ENCODE data around the gene GXYLT2. TPM values are rescaled to one million over a fixed set of nuclear protein-coding genes. Genes with fewer than 3 reads are reported as not detected.
A peak's percentile ranks its signal among the peaks of the same experiment; 100 is the strongest.

The GXYLT2 gene
- total and polyA plus RNA-seq, 2 of the 13 experiments (the other 11 are each of a cell fraction or from before 2014, with no cell fraction given), result 4.3 to 6.9 TPM

DNA sequence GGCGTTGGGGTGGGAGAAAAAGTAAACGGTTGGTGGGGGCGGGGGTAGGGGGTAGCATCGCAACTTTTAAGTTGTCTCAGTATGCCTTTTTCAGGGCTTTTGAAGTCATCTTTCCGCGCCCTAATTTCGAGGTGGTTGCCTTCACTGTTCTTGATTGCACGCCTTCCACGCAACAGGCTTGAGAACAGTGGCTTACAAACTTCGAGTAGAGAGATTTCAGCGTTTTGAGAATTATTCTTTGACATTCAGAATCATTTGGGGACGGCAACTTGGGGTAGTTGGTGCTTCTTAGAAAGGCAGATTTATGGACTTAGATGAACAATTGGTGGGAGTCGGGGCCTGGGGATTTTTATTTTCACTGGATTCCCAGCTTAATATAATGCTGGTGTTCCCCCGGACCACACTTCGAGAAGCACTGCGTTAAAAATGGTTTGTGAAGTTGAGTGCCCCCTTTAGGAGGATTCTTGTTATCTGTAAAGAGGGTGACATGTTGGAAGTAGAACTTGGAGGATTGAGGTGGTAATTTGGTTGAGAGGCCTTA, 109.6 kb downstream of the GXYLT2 start (continued):
- TF ChIP-seq, protein P1, sequence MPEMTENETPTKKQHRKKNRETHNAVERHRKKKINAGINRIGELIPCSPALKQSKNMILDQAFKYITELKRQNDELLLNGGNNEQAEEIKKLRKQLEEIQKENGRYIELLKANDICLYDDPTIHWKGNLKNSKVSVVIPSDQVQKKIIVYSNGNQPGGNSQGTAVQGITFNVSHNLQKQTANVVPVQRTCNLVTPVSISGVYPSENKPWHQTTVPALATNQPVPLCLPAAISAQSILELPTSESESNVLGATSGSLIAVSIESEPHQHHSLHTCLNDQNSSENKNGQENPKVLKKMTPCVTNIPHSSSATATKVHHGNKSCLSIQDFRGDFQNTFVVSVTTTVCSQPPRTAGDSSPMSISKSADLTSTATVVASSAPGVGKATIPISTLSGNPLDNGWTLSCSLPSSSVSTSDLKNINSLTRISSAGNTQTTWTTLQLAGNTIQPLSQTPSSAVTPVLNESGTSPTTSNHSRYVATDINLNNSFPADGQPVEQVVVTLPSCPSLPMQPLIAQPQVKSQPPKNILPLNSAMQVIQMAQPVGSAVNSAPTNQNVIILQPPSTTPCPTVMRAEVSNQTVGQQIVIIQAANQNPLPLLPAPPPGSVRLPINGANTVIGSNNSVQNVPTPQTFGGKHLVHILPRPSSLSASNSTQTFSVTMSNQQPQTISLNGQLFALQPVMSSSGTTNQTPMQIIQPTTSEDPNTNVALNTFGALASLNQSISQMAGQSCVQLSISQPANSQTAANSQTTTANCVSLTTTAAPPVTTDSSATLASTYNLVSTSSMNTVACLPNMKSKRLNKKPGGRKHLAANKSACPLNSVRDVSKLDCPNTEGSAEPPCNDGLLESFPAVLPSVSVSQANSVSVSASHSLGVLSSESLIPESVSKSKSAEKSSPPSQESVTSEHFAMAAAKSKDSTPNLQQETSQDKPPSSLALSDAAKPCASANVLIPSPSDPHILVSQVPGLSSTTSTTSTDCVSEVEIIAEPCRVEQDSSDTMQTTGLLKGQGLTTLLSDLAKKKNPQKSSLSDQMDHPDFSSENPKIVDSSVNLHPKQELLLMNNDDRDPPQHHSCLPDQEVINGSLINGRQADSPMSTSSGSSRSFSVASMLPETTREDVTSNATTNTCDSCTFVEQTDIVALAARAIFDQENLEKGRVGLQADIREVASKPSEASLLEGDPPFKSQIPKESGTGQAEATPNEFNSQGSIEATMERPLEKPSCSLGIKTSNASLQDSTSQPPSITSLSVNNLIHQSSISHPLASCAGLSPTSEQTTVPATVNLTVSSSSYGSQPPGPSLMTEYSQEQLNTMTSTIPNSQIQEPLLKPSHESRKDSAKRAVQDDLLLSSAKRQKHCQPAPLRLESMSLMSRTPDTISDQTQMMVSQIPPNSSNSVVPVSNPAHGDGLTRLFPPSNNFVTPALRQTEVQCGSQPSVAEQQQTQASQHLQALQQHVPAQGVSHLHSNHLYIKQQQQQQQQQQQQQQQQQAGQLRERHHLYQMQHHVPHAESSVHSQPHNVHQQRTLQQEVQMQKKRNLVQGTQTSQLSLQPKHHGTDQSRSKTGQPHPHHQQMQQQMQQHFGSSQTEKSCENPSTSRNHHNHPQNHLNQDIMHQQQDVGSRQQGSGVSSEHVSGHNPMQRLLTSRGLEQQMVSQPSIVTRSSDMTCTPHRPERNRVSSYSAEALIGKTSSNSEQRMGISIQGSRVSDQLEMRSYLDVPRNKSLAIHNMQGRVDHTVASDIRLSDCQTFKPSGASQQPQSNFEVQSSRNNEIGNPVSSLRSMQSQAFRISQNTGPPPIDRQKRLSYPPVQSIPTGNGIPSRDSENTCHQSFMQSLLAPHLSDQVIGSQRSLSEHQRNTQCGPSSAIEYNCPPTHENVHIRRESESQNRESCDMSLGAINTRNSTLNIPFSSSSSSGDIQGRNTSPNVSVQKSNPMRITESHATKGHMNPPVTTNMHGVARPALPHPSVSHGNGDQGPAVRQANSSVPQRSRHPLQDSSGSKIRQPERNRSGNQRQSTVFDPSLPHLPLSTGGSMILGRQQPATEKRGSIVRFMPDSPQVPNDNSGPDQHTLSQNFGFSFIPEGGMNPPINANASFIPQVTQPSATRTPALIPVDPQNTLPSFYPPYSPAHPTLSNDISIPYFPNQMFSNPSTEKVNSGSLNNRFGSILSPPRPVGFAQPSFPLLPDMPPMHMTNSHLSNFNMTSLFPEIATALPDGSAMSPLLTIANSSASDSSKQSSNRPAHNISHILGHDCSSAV (CRISPR knock-in tag; IDR thresholded peaks at IDR 0.05; ENCODE audit: borderline replicate concordance), result no peak
- TF ChIP-seq, protein P2, sequence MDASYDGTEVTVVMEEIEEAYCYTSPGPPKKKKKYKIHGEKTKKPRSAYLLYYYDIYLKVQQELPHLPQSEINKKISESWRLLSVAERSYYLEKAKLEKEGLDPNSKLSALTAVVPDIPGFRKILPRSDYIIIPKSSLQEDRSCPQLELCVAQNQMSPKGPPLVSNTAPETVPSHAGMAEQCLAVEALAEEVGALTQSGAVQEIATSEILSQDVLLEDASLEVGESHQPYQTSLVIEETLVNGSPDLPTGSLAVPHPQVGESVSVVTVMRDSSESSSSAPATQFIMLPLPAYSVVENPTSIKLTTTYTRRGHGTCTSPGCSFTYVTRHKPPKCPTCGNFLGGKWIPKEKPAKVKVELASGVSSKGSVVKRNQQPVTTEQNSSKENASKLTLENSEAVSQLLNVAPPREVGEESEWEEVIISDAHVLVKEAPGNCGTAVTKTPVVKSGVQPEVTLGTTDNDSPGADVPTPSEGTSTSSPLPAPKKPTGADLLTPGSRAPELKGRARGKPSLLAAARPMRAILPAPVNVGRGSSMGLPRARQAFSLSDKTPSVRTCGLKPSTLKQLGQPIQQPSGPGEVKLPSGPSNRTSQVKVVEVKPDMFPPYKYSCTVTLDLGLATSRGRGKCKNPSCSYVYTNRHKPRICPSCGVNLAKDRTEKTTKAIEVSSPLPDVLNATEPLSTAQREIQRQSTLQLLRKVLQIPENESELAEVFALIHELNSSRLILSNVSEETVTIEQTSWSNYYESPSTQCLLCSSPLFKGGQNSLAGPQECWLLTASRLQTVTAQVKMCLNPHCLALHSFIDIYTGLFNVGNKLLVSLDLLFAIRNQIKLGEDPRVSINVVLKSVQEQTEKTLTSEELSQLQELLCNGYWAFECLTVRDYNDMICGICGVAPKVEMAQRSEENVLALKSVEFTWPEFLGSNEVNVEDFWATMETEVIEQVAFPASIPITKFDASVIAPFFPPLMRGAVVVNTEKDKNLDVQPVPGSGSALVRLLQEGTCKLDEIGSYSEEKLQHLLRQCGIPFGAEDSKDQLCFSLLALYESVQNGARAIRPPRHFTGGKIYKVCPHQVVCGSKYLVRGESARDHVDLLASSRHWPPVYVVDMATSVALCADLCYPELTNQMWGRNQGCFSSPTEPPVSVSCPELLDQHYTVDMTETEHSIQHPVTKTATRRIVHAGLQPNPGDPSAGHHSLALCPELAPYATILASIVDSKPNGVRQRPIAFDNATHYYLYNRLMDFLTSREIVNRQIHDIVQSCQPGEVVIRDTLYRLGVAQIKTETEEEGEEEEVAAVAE (CRISPR knock-in tag; IDR thresholded peaks at IDR 0.05; ENCODE audit: borderline replicate concordance), result no peak
- TF ChIP-seq ZBTB38 (CRISPR knock-in tag; IDR thresholded peaks at IDR 0.05) (no peak), FOSL2 (CRISPR knock-in tag; IDR thresholded peaks at IDR 0.05) (no peak)
- TF ChIP-seq, protein P3, sequence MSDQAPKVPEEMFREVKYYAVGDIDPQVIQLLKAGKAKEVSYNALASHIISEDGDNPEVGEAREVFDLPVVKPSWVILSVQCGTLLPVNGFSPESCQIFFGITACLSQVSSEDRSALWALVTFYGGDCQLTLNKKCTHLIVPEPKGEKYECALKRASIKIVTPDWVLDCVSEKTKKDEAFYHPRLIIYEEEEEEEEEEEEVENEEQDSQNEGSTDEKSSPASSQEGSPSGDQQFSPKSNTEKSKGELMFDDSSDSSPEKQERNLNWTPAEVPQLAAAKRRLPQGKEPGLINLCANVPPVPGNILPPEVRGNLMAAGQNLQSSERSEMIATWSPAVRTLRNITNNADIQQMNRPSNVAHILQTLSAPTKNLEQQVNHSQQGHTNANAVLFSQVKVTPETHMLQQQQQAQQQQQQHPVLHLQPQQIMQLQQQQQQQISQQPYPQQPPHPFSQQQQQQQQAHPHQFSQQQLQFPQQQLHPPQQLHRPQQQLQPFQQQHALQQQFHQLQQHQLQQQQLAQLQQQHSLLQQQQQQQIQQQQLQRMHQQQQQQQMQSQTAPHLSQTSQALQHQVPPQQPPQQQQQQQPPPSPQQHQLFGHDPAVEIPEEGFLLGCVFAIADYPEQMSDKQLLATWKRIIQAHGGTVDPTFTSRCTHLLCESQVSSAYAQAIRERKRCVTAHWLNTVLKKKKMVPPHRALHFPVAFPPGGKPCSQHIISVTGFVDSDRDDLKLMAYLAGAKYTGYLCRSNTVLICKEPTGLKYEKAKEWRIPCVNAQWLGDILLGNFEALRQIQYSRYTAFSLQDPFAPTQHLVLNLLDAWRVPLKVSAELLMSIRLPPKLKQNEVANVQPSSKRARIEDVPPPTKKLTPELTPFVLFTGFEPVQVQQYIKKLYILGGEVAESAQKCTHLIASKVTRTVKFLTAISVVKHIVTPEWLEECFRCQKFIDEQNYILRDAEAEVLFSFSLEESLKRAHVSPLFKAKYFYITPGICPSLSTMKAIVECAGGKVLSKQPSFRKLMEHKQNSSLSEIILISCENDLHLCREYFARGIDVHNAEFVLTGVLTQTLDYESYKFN (CRISPR knock-in tag; conservative IDR thresholded peaks at IDR 0.05), result 0 out of 2 replicates have a peak, but pooled peaks have one; percentile 33
- TF ChIP-seq, protein P4, sequence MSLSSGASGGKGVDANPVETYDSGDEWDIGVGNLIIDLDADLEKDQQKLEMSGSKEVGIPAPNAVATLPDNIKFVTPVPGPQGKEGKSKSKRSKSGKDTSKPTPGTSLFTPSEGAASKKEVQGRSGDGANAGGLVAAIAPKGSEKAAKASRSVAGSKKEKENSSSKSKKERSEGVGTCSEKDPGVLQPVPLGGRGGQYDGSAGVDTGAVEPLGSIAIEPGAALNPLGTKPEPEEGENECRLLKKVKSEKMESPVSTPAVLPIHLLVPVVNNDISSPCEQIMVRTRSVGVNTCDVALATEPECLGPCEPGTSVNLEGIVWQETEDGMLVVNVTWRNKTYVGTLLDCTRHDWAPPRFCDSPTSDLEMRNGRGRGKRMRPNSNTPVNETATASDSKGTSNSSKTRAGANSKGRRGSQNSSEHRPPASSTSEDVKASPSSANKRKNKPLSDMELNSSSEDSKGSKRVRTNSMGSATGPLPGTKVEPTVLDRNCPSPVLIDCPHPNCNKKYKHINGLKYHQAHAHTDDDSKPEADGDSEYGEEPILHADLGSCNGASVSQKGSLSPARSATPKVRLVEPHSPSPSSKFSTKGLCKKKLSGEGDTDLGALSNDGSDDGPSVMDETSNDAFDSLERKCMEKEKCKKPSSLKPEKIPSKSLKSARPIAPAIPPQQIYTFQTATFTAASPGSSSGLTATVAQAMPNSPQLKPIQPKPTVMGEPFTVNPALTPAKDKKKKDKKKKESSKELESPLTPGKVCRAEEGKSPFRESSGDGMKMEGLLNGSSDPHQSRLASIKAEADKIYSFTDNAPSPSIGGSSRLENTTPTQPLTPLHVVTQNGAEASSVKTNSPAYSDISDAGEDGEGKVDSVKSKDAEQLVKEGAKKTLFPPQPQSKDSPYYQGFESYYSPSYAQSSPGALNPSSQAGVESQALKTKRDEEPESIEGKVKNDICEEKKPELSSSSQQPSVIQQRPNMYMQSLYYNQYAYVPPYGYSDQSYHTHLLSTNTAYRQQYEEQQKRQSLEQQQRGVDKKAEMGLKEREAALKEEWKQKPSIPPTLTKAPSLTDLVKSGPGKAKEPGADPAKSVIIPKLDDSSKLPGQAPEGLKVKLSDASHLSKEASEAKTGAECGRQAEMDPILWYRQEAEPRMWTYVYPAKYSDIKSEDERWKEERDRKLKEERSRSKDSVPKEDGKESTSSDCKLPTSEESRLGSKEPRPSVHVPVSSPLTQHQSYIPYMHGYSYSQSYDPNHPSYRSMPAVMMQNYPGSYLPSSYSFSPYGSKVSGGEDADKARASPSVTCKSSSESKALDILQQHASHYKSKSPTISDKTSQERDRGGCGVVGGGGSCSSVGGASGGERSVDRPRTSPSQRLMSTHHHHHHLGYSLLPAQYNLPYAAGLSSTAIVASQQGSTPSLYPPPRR (CRISPR knock-in tag; IDR thresholded peaks at IDR 0.05; ENCODE audit: borderline replicate concordance), result 0 out of 2 replicates have a peak, but pooled peaks have one; percentile 27

All from HepG2 (cell line).